Endothelial cell (in vitro differentiated cells): ENCODE data around the gene GJD2. TPM values are rescaled to one million over a fixed set of nuclear protein-coding genes. Genes with fewer than 3 reads are reported as not detected.

Experiments used
- DNase-seq: peaks from one replicate; pipeline ENCODE4 v3.0.0; 2021; ENCODE audit warnings: low spot score
- H3K27ac Mint-ChIP-seq: one replicate; pipeline ENCODE4 v1.8.0; 2021; ENCODE audit warnings: mixed read lengths, inconsistent platforms; ENCODE audit not compliant: unreplicated experiment
- H3K27me3 Mint-ChIP-seq: one replicate; pipeline ENCODE4 v1.8.0; 2021; ENCODE audit warnings: mild to moderate bottlenecking, moderate library complexity, mixed read lengths, inconsistent platforms; ENCODE audit not compliant: unreplicated experiment
- H3K36me3 Mint-ChIP-seq: one replicate; pipeline ENCODE4 v1.8.0; 2021; ENCODE audit warnings: mild to moderate bottlenecking, low read depth, mixed read lengths, inconsistent platforms; ENCODE audit not compliant: unreplicated experiment
- H3K4me1 Mint-ChIP-seq: one replicate; pipeline ENCODE4 v1.8.0; 2021; ENCODE audit warnings: mild to moderate bottlenecking, mixed read lengths, inconsistent platforms; ENCODE audit not compliant: unreplicated experiment
- H3K4me3 Mint-ChIP-seq: one replicate; pipeline ENCODE4 v1.8.0; 2021; ENCODE audit warnings: mild to moderate bottlenecking, mixed read lengths, inconsistent platforms; ENCODE audit not compliant: unreplicated experiment
- H3K9me3 Mint-ChIP-seq: one replicate; pipeline ENCODE4 v1.8.0; 2021; ENCODE audit warnings: mixed read lengths, inconsistent platforms; ENCODE audit not compliant: unreplicated experiment
- CTCF ChIP-seq: fragments of 200-600 bp; sonication (generic); IDR thresholded peaks from one replicate; pipeline ENCODE4 v1.5.0; 2021; ENCODE audit warnings: antibody characterized with exemption; ENCODE audit not compliant: unreplicated experiment
- long read RNA-seq: library from polyadenylated mRNA; unstranded; transcript quantifications from one replicate; pipeline ENCODE4 v2.0.0, GENCODE V29; 2020; ENCODE audit not compliant: unreplicated experiment
- total RNA-seq: library from RNA; stranded (reverse); fragmentation: NEBNext Ultra II Directional; extraction: Animal tissue kit (Norgen Biotek cat#: 25700); gene quantifications from one replicate; pipeline ENCODE4 v1.2.1, GENCODE V29; 2021; ENCODE audit not compliant: unreplicated experiment

Gene GJD2
- total RNA-seq: 0.54 TPM
- long read RNA-seq: 0 reads

- Mint-ChIP-seq H3K4me1 (peaks cover 23% of the 10 kb centered on the region), H3K27me3 (peaks cover 2% of the 10 kb centered on the region), H3K27ac (no peak within 1 kb of the TSS), H3K9me3 (no peaks in the 10 kb centered on the region), H3K36me3 (no peaks in the 10 kb centered on the region), H3K4me3 (peak within 1 kb of the TSS; percentile 66)
- DNase-seq: peak; percentile 11
- TF ChIP-seq CTCF: no peak
Measured at GRCh38 chr15:34754674-34755418, at the start of gene GJD2. GJD2 (minus strand) TSS chr15:34754998; CDS start chr15:34754488, 510 bp downstream.

- Mint-ChIP-seq H3K27me3 (peaks cover 3% of the 10 kb centered on the region), H3K9me3 (no peaks in the 10 kb centered on the region), H3K4me1 (no peaks in the 10 kb centered on the region), H3K36me3 (no peaks in the 10 kb centered on the region), H3K27ac (no peak overlapping the region), H3K4me3 (no peak overlapping the region)
- TF ChIP-seq CTCF: no peak
- no peak for DNase-seq
Measured at GRCh38 chr15:34804113-34804512, 49.3 kb upstream of the GJD2 start.

GRCh38 chr15:34802803-34803750 is 48.3 kb upstream of the GJD2 start:
- Mint-ChIP-seq H3K4me3 (no peak overlapping the region), H3K4me1 (no peaks in the 10 kb centered on the region), H3K9me3 (no peaks in the 10 kb centered on the region), H3K27ac (no peak overlapping the region), H3K36me3 (no peaks in the 10 kb centered on the region), H3K27me3 (peaks cover 3% of the 10 kb centered on the region)
- TF ChIP-seq CTCF: no peak
- no peak for DNase-seq

GRCh38 chr15:34802371-34802770 is 47.6 kb upstream of the GJD2 start:
- Mint-ChIP-seq H3K27me3 (peaks cover 3% of the 10 kb centered on the region), H3K36me3 (no peaks in the 10 kb centered on the region), H3K4me3 (no peak overlapping the region), H3K4me1 (no peaks in the 10 kb centered on the region), H3K9me3 (no peaks in the 10 kb centered on the region), H3K27ac (no peak overlapping the region)
- no peak for TF ChIP-seq CTCF
- no peak for DNase-seq
